Gastrocnemius medialis (tissue), 4 donors: ENCODE results near the gene HIF1A. TPM values are rescaled to one million over a fixed set of nuclear protein-coding genes. Genes with fewer than 3 reads are reported as not detected.
"Not testable (repeated sequence)": the region's sequence is repeated elsewhere in the genome, so short reads cannot be mapped to it uniquely, and the experiment has no call there.

ENCODE experiments used
- ATAC-seq, 2 donors: fragments of 150-250 bp; one replicate each; pipeline ENCODE4 v1.9.1; 2016
- DNase-seq, 2 donors: peaks; one replicate each; pipeline ENCODE4 v3.0.0-alpha.2; 2019
- H3K27ac ChIP-seq, 4 donors: fragments of 200-600 bp; sonication (generic); 1 replicate in 1 of 4; 2 replicates in 3 of 4; pipeline ENCODE4 v1.5.1; 2016 to 2018; ENCODE audit warnings: mild to moderate bottlenecking in 2 of 4, moderate library complexity in 1 of 4
- H3K27me3 ChIP-seq, 3 donors: fragments of 200-600 bp; sonication (generic) in 2 of 3; 1 replicate in 1 of 3; 2 replicates in 2 of 3; pipeline versions ENCODE4 v1.5.1 to v1.6.0; 2016 to 2019; ENCODE audit warnings: mild to moderate bottlenecking in 1 of 3, moderate library complexity in 1 of 3
- H3K36me3 ChIP-seq, 2 donors: fragments of 200-600 bp; sonication (generic) in 1 of 2; one replicate each; pipeline ENCODE4 v1.5.1; 2017 to 2018
- H3K4me1 ChIP-seq, 2 donors: fragments of 200-600 bp; sonication (generic) in 1 of 2; one replicate each; pipeline ENCODE4 v1.5.1; 2016 to 2017; ENCODE audit warnings: mild to moderate bottlenecking in 2 of 2
- H3K4me3 ChIP-seq, 4 donors: fragments of 200-600 bp; sonication (generic) in 3 of 4; 1 replicate in 1 of 4; 2 replicates in 3 of 4; pipeline ENCODE4 v1.5.1; 2016 to 2019; ENCODE audit warnings: mild to moderate bottlenecking in 2 of 4
- H3K9me3 ChIP-seq, 3 donors: fragments of 200-600 bp; sonication (generic) in 2 of 3; 1 replicate in 1 of 3; 2 replicates in 2 of 3; pipeline ENCODE4 v1.5.1; 2016 to 2019
- POLR2A ChIP-seq, 2 donors: fragments of 450-650 bp; IDR thresholded peaks; one replicate each; pipeline ENCODE4 v1.6.1; 2017; ENCODE audit warnings: antibody characterized with exemption in 2 of 2, mild to moderate bottlenecking in 2 of 2, moderate library complexity in 2 of 2
- in situ Hi-C, 4 donors: fragments of 200-750 bp; cut with MboI; loops; one replicate each; pipeline versions ENCODE4 v1.15.0 to v1.8.0; 2017; ENCODE audit warnings: low sequenced_read_pairs in 4 of 4
- intact Hi-C: fragments of 100-400 bp; cut with DNase I; formaldehyde crosslinking; loops from one replicate; pipeline ENCODE4 v1.15.1; 2023; ENCODE audit warnings: low total_unique reads
- total RNA-seq, 4 donors: library from RNA; depleted of rRNA; stranded (reverse); fragments of >200 nt; gene quantifications; one replicate each; pipeline versions ENCODE4 v1.1.0 to v1.2.3, GENCODE V29; 2016
- TF ChIP-seq, protein P1 (sequence below), 5 experiments: fragments of 450-650 bp in 3 of 5; fragments of 200-600 bp in 2 of 5; sonication (generic) in 2 of 5; IDR thresholded peaks in 4 of 5; conservative IDR thresholded peaks in 1 of 5; 1 replicate in 4 of 5; 2 replicates in 1 of 5; pipeline ENCODE4 v1.5.1; 2016 to 2019; ENCODE audit warnings: antibody characterized with exemption in 5 of 5, mild to moderate bottlenecking in 3 of 5, moderate library complexity in 3 of 5

The HIF1A gene
- total RNA-seq, 4 donors from 2014 or later: 18.2 to 30.7 (median 23.6) TPM

DNA sequence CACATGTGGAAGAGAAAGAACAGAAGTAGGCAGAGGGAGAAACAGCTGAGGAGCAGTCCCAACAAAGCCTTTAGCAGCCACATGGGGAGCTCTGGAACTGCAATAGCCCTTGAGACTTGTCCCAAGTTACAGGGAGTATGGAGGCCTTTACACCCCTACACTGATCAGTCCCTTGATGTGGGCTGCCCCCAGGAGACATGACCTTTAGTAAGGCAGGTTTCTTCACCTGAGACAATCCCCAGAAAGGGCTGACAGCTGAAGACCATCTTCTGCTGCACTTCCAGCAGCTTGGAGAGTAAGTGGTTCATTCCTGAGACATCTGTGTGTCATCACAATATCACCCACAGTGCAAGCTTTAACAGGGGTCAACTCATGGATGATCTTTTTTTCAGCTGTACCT, 58.3 kb downstream of the HIF1A start:
- H3K4me3 ChIP-seq: no peak overlapping the region
- in situ Hi-C loops: loop anchor here in 1 of 4 donors (10.0 kb wide), 1 partner anchor 59 kb away; the partner anchor contains the start of gene HIF1A
- ATAC-seq (no peak), DNase-seq (no peak)
- intact Hi-C loops: no loop called here
- H3K4me1 ChIP-seq: peaks cover 15 to 25% of the 10 kb centered on the region in 2 donors
- H3K36me3 ChIP-seq: no peaks in the 10 kb centered on the region
- TF ChIP-seq, protein P1, sequence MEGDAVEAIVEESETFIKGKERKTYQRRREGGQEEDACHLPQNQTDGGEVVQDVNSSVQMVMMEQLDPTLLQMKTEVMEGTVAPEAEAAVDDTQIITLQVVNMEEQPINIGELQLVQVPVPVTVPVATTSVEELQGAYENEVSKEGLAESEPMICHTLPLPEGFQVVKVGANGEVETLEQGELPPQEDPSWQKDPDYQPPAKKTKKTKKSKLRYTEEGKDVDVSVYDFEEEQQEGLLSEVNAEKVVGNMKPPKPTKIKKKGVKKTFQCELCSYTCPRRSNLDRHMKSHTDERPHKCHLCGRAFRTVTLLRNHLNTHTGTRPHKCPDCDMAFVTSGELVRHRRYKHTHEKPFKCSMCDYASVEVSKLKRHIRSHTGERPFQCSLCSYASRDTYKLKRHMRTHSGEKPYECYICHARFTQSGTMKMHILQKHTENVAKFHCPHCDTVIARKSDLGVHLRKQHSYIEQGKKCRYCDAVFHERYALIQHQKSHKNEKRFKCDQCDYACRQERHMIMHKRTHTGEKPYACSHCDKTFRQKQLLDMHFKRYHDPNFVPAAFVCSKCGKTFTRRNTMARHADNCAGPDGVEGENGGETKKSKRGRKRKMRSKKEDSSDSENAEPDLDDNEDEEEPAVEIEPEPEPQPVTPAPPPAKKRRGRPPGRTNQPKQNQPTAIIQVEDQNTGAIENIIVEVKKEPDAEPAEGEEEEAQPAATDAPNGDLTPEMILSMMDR (IDR thresholded peaks at IDR 0.05 in 4 of 5, conservative IDR thresholded peaks at IDR 0.05 in 1 of 5): no peak
- no peak for TF ChIP-seq POLR2A (IDR thresholded peaks at IDR 0.05)
- H3K27me3 ChIP-seq: no peaks in the 10 kb centered on the region
- no peaks in the 10 kb centered on the region for H3K9me3 ChIP-seq
- no peak overlapping the region for H3K27ac ChIP-seq

DNA sequence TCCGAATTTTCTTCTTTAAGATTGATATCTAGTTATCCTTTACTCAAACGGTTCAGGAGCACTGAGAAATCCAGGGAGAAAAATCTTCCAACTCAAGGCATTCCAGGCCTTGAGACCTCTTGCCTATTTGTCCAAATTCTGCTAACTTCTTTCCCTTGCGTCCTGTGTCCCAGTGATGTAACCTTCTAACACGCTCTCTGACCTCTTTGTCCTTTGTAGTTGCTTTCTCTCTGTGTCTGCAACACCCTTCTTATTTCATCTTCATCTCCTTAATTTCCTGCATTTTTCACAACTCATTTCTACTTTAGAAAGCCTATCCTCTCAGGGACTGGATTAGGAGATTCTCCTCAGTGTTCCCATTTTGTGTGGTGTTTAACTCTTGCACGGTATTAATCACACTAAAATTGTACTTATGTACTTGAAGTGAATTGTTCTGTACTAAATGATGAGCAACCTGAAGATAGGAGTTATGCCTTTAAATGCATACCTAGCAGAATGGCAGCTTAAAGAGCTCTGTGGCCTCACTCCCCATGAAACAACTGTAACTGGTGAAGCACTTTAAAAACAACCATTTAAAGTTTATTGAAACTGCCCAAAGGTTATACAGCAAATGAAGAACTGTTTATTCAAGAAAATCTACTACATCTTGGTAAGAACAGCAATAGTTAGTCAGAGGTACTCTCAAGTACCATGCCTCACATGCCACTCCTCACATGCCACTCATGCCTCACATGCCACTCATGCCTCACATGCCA, 59.5 kb downstream of the HIF1A start:
- no peaks in the 10 kb centered on the region for H3K27me3 ChIP-seq
- TF ChIP-seq, protein P1 (IDR thresholded peaks at IDR 0.05 in 4 of 5, conservative IDR thresholded peaks at IDR 0.05 in 1 of 5): no peak
- TF ChIP-seq POLR2A (IDR thresholded peaks at IDR 0.05): no peak
- H3K4me3 ChIP-seq: no peak overlapping the region
- peaks cover 4 to 13% of the 10 kb centered on the region in 2 donors for H3K4me1 ChIP-seq
- intact Hi-C loops: no loop called here
- H3K27ac ChIP-seq: no peak overlapping the region
- in situ Hi-C loops: loop anchor here in 1 of 4 donors (10.0 kb wide), 1 partner anchor 60 kb away; the partner anchor contains the start of gene HIF1A
- no peaks in the 10 kb centered on the region for H3K9me3 ChIP-seq
- no peak for DNase-seq
- ATAC-seq: no peak
- H3K36me3 ChIP-seq: no peaks in the 10 kb centered on the region

DNA sequence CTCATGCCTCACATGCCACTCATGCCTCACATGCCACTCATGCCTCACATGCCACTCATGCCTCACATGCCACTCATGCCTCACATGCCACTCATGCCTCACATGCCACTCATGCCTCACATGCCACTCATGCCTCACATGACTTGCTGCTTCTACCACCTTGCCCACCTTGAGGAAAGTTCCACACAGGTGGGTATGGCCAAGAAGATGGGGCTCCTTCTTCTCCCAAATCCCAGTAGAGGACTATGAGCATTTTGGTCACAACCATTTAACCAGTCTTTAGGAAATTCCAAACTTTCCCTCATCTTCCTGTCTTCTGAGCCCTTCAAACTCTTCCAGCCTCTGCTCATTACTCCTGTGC, 60.0 kb downstream of the HIF1A start:
- H3K36me3 ChIP-seq, H3K27ac ChIP-seq, ATAC-seq, DNase-seq, H3K4me1 ChIP-seq, H3K9me3 ChIP-seq, H3K4me3 ChIP-seq, H3K27me3 ChIP-seq, intact Hi-C loops: not testable (repeated sequence)
- in situ Hi-C loops: loop anchor here in 1 of 4 donors (10.0 kb wide), 1 partner anchor 61 kb away; the partner anchor contains the start of gene HIF1A

DNA sequence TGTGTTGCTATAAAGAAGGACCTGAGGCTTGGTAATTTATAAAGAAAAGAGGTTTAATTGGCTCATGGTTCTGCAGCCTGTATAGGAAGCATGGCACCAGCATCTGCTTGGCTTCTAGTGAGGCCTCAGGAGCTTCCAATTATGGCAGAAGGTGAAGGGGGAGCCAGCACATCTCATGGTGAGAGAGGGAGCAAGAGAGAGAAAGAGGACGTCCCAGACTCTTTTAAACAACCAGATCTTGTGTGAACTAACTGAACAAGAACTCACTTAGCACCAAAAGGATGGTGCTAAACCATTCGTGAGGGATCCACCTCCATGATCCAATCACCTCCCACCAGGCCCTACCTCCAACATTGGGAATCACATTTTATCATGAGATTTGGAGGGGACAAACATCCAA, 60.8 kb downstream of the HIF1A start:
- ATAC-seq (no peak), DNase-seq (no peak)
- Histone ChIP-seq H3K4me1 (peaks cover 0 to 6% of the 10 kb centered on the region in 2 donors), H3K36me3 (no peaks in the 10 kb centered on the region), H3K27me3 (no peaks in the 10 kb centered on the region), H3K4me3 (no peak overlapping the region), H3K27ac (no peak overlapping the region), H3K9me3 (no peaks in the 10 kb centered on the region)
- intact Hi-C loops: no loop called here
- in situ Hi-C loops: loop anchor here in 1 of 4 donors (10.0 kb wide), 1 partner anchor 61 kb away; the partner anchor contains the start of gene HIF1A
- no peak for TF ChIP-seq POLR2A (IDR thresholded peaks at IDR 0.05)
- TF ChIP-seq, protein P1 (IDR thresholded peaks at IDR 0.05 in 4 of 5, conservative IDR thresholded peaks at IDR 0.05 in 1 of 5): no peak

DNA sequence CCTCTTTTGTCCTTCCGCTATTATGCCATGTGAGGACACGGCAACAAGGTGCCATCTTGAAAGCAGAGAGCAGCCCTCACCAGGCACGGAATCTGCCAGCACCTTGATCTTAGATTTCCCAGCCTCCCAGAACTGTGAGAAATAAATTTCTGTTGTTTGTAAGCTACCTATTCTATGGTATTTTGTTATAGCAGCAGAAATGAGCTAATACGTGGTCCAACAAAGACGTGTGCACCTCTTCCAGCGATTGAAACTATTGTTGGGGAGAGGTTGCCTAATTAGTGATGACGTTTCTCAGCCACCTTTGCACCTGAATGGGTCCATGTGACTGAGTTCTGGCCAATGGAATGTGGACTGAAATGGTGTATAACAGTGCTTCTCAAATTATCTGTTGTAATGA, 64.6 kb downstream of the HIF1A start:
- intact Hi-C loops: no loop called here

More for the DNA sequence above, 64.6 kb downstream of the HIF1A start:
- ATAC-seq: no peak
- in situ Hi-C loops: loop anchor here in 1 of 4 donors (10.0 kb wide), 1 partner anchor 65 kb away; the partner anchor contains the start of gene HIF1A
- no peak for DNase-seq
- no peak overlapping the region for H3K27ac ChIP-seq
- peaks cover 19 to 23% of the 10 kb centered on the region in 2 donors for H3K4me1 ChIP-seq
- no peak for TF ChIP-seq POLR2A (IDR thresholded peaks at IDR 0.05)
- TF ChIP-seq, protein P1 (IDR thresholded peaks at IDR 0.05 in 4 of 5, conservative IDR thresholded peaks at IDR 0.05 in 1 of 5): no peak
- no peak overlapping the region for H3K4me3 ChIP-seq
- H3K36me3 ChIP-seq: no peaks in the 10 kb centered on the region
- H3K27me3 ChIP-seq: no peaks in the 10 kb centered on the region
- H3K9me3 ChIP-seq: no peaks in the 10 kb centered on the region
